Subcutaneous abdominal adipose tissue (tissue), 5 donors: ENCODE results near the gene SDF2.
A peak's percentile ranks its signal among the peaks of the same experiment; 100 is the strongest.
"Not testable (repeated sequence)": the region's sequence is repeated elsewhere in the genome, so short reads cannot be mapped to it uniquely, and the experiment has no call there.

Source experiments
- H3K27ac ChIP-seq: one replicate; pipeline ENCODE4 v1.7.0; 2013; ENCODE audit warnings: low read depth, mild to moderate bottlenecking, inconsistent platforms, low read length, moderate library complexity
- H3K27me3 ChIP-seq, 5 donors: one replicate each; pipeline ENCODE4 v1.7.0; 2013; ENCODE audit warnings: low read length in 5 of 5, inconsistent platforms in 1 of 5; ENCODE audit not compliant: control insufficient read depth in 5 of 5, insufficient read depth in 4 of 5
- H3K36me3 ChIP-seq, 5 donors: one replicate each; pipeline ENCODE4 v1.7.0; 2013; ENCODE audit warnings: low read length in 5 of 5; ENCODE audit not compliant: control insufficient read depth in 5 of 5, insufficient read depth in 5 of 5
- H3K4me1 ChIP-seq, 5 donors: one replicate each; pipeline ENCODE4 v1.7.0; 2013; ENCODE audit warnings: low read length in 5 of 5, mild to moderate bottlenecking in 3 of 5, moderate library complexity in 1 of 5; ENCODE audit not compliant: control insufficient read depth in 5 of 5, insufficient read depth in 5 of 5
- H3K4me3 ChIP-seq, 5 donors: one replicate each; pipeline ENCODE4 v1.7.0; 2013; ENCODE audit warnings: low read length in 5 of 5, low read depth in 1 of 5
- H3K9ac ChIP-seq, 5 donors: one replicate each; pipeline ENCODE4 v1.7.0; 2013; ENCODE audit warnings: low read length in 5 of 5, mild to moderate bottlenecking in 4 of 5, moderate library complexity in 3 of 5
- H3K9me3 ChIP-seq, 5 donors: one replicate each; pipeline ENCODE4 v1.7.0; 2013; ENCODE audit warnings: low read length in 5 of 5; ENCODE audit not compliant: control insufficient read depth in 5 of 5
- donor health status: healthy.
- donor health status: healthy.
- donor health status: healthy.
- donor health status: healthy.
- donor health status: healthy.

SDF2 gene

DNA sequence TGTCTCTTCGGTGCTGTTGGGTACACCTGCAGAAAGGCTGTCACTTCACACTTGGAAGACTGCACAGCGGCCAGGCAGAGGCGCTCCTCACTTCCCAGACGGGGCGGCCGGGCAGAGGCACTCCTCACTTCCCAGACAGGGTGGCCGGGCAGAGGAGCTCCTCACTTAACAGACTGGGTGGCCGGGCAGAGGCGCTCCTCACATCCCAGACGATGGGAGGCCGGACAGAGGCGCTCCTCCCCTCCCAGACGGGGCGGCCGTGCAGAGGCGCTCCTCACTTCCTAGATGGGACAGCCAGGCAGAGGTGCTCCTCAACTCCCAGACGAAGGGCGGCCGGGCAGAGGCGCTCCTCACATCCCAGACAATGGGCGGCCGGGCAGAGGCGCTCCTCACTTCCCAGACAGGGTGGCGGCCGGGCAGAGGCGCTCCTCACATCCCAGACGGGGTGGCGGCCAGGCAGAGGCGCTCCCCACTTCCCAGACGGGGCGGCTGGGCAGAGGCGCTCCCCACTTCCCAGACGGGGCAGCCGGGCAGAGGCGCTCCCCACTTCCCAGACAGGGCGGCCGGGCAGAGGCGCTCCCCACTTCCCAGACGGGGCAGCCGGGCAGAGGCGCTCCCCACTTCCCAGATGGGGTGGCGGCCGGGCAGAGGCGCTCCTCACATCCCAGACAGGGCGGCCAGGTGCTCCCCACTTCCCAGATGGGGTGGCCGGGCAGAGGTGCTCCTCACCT, 2.8 kb downstream of the SDF2 start:
- Histone ChIP-seq H3K36me3 (peaks cover 0 to 29% (median 17%) of the 10 kb centered on the region in 5 donors), H3K4me1 (peaks cover 4 to 29% (median 26%) of the 10 kb centered on the region in 5 donors)
- H3K9ac ChIP-seq, H3K4me3 ChIP-seq, H3K27me3 ChIP-seq, H3K9me3 ChIP-seq, H3K27ac ChIP-seq: not testable (repeated sequence)

DNA sequence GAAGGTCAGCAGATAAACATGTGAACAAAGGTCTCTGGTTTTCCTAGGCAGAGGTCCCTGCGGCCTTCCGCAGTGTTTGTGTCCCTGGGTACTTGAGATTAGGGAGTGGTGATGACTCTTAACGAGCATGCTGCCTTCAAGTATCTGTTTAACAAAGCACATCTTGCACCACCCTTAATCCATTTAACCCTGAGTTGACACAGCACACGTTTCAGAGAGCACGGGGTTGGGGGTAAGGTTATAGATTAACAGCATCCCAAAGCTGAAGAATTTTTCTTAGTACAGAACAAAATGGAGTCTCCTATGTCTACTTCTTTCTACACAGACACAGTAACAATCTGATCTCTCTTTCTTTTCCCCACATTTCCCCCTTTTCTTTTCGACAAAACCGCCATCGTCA, 3.4 kb downstream of the SDF2 start:
- H3K27ac ChIP-seq, H3K27me3 ChIP-seq, H3K9me3 ChIP-seq, H3K9ac ChIP-seq, H3K4me3 ChIP-seq: not testable (repeated sequence)
- Histone ChIP-seq H3K4me1 (peaks cover 3 to 25% (median 21%) of the 10 kb centered on the region in 5 donors), H3K36me3 (peaks cover 0 to 31% (median 19%) of the 10 kb centered on the region in 5 donors)

DNA sequence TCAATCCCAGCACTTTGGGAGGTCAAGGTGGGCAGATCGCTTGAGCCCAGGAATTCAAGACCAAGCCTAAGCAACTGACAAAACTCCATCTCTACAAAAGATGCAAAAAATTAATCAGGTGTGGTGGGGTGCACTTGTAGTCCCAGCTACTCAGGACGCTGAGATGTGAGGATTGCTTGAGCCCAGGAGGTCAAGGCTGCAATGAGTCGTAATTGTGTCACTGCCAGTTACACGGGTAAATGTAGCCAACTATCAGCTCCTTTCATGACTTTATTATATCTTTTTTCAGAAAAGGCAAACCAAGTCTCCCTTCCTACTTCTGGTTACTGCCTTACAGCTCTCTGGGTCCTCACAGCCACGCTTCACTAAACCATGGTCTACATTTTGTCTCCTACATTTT, 4.0 kb downstream of the SDF2 start:
- Histone ChIP-seq H3K27ac (no peak overlapping the region), H3K4me1 (peaks cover 0 to 19% (median 15%) of the 10 kb centered on the region in 5 donors), H3K9ac (no peak overlapping the region), H3K4me3 (no peak overlapping the region), H3K27me3 (no peaks in the 10 kb centered on the region), H3K9me3 (no peaks in the 10 kb centered on the region), H3K36me3 (peaks cover 4 to 36% (median 19%) of the 10 kb centered on the region in 5 donors)

DNA sequence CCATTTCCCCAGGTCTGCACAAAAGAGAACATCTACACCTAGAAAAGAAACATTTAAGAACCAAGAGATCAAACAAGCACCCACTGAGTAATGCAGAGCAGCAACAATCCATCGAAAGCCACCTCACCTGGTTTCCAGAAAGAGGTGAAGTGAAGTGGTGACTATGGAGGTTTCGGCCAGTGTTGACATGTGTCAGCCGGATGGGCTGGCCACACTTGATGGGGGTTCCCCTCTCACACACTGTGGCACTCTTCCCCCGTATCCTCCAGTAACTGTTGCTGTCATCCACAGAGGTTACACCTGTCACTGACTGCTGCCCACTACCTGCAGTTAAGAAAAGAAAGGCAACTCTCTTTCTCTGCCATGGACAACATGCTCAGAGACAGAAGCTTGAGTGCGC, 6.5 kb downstream of the SDF2 start:
- no peak overlapping the region for H3K4me3 ChIP-seq
- H3K36me3 ChIP-seq: peaks cover 9 to 58% (median 31%) of the 10 kb centered on the region in 5 donors
- no peaks in the 10 kb centered on the region for H3K9me3 ChIP-seq
- no peak overlapping the region for H3K9ac ChIP-seq
- no peak overlapping the region for H3K27ac ChIP-seq
- H3K4me1 ChIP-seq: peaks cover 0 to under 1% (median 0%) of the 10 kb centered on the region in 5 donors
- H3K27me3 ChIP-seq: no peaks in the 10 kb centered on the region

DNA sequence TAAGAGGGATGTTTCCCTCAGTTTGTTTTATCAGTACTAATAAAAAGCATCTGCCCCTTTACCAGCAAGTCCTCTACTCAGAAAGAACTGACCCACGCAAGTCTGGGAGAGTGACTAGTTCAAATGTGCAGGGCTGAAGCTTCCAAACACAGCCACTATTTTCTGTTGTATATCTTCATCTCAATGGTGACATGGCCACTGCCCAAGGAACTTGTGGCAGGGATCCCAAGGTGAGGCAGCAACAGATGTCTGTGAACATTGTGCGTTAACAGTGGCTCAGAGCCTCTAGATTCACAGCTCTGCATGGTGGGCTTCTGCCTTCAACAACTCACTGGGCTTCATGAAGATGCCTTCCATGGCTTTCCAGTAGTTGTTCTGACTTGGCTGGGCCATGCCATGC, 13.0 kb downstream of the SDF2 start:
- H3K4me1 ChIP-seq: peaks cover 2 to 30% (median 27%) of the 10 kb centered on the region in 5 donors
- H3K36me3 ChIP-seq: peaks cover 11 to 42% (median 23%) of the 10 kb centered on the region in 5 donors
- H3K9ac ChIP-seq: no peak overlapping the region
- H3K27ac ChIP-seq: no peak overlapping the region
- H3K27me3 ChIP-seq: no peaks in the 10 kb centered on the region
- no peaks in the 10 kb centered on the region for H3K9me3 ChIP-seq
- H3K4me3 ChIP-seq: no peak overlapping the region

DNA sequence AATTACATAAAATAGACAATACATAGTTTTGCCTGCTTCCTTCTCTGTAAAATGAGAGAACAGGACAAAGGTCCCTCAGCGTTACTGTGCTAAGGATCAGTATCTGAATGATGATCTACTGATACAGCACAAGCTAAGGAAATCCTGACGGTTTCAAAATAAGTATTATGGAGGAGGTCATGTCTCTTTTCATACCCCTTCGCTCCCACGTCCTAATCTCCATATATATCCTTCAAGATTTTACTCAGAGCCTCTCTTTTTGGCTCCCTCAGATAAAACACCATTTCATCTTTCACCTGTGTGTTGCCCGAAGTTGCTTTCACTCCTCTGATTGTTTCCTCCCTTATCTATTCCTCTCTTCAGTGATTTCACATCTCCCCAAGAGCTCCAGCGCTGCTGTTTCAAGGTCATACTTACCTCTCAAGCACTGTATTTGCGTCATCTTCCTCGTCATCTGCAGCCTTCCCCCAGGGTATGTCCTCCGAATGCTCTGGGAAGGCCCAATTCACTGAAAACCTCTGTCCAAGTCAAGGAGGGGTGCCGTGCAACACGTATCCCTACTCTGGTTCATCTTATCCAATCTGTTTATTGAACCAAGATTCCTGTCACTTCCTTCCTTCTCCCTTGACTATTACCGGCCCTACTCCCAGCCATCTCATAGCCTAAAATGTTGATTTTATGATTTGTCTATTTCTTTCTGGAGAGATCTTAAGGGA, 15.5 kb downstream of the SDF2 start:
- Histone ChIP-seq H3K9ac (peak overlapping the region in 4 of 5 donors; percentile 8 to 99 (median 86)), H3K9me3 (no peaks in the 10 kb centered on the region), H3K27ac (peak overlapping the region; percentile 82), H3K36me3 (peaks cover 7 to 44% (median 30%) of the 10 kb centered on the region in 5 donors), H3K27me3 (no peaks in the 10 kb centered on the region), H3K4me3 (peak overlapping the region; percentile 36 to 84 (median 43)), H3K4me1 (peaks cover 2 to 42% (median 38%) of the 10 kb centered on the region in 5 donors)

DNA sequence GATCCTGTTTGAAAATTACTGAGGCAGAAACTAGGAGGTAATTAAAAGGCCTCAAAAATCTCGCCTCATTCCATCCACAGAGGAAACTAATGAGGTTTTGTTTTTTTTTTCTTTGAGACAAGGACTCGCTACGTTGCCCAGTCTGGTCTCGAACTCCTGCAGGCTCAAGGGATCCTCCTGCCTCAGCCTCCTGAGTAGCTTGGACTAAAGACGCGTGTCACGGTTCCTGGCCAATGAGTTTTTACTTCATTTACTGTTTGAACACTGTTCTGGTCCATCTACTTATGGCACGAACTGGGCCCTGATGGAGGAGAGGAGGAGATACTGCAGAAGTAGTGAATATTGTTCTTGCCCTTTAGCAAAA, 16.1 kb downstream of the SDF2 start:
- peak overlapping the region; percentile 51 to 99 (median 87) for H3K9ac ChIP-seq
- H3K9me3 ChIP-seq: no peaks in the 10 kb centered on the region
- peak overlapping the region; percentile 76 to 94 (median 90) for H3K4me3 ChIP-seq
- peaks cover 2 to 42% (median 38%) of the 10 kb centered on the region in 5 donors for H3K4me1 ChIP-seq
- no peaks in the 10 kb centered on the region for H3K27me3 ChIP-seq
- peaks cover 11 to 44% (median 31%) of the 10 kb centered on the region in 5 donors for H3K36me3 ChIP-seq
- peak overlapping the region; percentile 82 for H3K27ac ChIP-seq

DNA sequence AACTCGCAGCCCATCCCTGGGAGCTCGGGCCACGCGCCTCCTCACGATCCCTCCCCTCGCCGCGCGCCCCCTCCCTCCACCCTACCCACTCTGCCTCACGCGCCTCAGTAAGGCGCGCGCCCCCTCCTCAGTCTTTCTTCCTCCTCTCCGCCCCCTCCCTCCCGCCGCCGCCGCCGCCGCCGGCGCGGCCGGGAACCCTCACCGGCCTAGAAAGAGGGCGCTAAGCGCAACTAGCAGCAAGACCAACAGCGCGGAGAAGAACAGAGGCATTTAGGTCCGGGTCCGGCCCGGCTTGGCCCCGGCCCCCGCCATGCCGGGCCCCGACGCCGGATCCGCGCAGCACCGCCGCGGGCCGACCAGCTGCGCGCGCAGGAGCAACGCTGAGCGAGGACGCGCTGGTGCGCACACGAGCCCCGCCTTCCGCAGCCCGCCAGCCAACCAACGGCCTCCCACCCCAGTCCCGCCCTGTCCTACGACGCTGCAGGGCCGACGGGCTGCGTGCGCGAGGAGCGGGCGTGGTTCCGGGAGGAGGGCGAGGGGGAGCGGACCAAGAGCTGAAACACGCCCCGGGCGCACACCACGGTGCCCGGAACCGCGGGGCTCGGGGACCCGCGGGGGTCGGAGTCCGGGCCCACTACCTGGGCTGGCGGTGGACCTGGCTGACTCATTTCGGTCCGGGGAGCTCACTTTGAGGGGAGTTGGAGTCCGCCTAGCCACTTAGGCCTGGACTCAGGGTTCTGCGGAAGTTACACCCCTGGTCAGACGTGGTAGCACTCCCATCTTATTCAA, 16.7 kb downstream of the SDF2 start, which contains the start of gene BLTP2:
Gene BLTP2, minus strand, starts transcription at position 372 of the 789 bp plus-strand sequence. Its CDS starts 102 bp downstream, at position 270.
- Histone ChIP-seq H3K9me3 (no peaks in the 10 kb centered on the region), H3K36me3 (peaks cover 11 to 44% (median 35%) of the 10 kb centered on the region in 5 donors), H3K4me3 (peak within 1 kb of the TSS; percentile 84 to 98 (median 92)), H3K4me1 (peaks cover 2 to 42% (median 38%) of the 10 kb centered on the region in 5 donors), H3K27ac (peak within 1 kb of the TSS; percentile 82), H3K9ac (peak within 1 kb of the TSS; percentile 51 to 99 (median 89)), H3K27me3 (no peaks in the 10 kb centered on the region)

DNA sequence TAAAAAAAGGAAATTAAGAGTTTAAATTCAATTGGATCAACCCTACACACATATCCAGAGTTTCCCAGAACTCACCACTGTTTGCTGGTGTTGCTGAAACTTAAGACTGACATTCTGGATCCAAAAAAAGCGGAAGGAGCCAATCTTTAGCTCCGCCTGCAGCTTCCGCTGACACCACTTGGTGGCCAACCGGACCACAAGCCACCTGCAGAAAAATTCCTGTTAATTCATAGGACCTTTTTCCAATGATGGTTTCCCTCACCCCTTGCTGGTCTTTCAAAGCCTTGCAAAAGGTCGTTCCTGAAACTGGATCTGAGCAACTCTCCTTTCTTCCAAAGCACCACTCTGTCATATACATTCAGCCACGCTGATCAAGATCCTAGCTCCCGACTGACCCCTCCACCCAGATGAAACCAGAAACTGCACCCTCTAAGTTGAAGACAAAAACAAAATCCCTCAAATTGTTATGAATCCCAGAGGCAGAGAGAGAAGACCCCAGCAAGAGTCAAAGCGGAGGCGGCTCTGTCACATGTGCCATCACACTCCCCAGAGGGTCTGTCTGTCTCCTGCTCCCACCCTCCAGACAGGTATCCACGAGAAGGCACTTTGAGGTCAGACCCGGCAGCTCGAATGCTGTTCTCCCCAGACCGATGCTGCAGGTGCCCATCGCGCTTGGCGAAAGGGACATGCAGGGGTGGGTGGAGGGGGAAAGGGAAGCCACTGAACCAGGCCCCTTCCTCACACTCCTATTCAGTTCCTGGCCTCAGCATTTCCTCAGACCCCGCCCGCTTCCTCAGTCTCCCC, 17.5 kb downstream of the SDF2 start:
- Histone ChIP-seq H3K9ac (peak overlapping the region; percentile 49 to 99 (median 89)), H3K27ac (peak overlapping the region; percentile 62), H3K4me3 (peak overlapping the region; percentile 79 to 98 (median 92)), H3K36me3 (peaks cover 11 to 51% (median 41%) of the 10 kb centered on the region in 5 donors), H3K9me3 (no peaks in the 10 kb centered on the region), H3K27me3 (no peaks in the 10 kb centered on the region), H3K4me1 (peaks cover 2 to 42% (median 38%) of the 10 kb centered on the region in 5 donors)
